CD4-positive, alpha-beta T cell treated with Interleukin-17A for 1 hour (primary cell): Measurements from ENCODE around the gene MTERF2.

ENCODE experiments used
- DNase-seq: peaks from one replicate; pipeline ENCODE4 v3.0.0-alpha.2; 2020

MTERF2 gene

GRCh38 chr12:106986135-106986534 is 811 bp downstream of the MTERF2 start:
- no peak for DNase-seq

GRCh38 chr12:106985479-106985878 is 1.5 kb downstream of the MTERF2 start:
- no peak for DNase-seq

GRCh38 chr12:106984588-106985137 is 2.3 kb downstream of the MTERF2 start:
- peak; percentile 16 for DNase-seq

GRCh38 chr12:106982229-106982628 is 4.7 kb downstream of the MTERF2 start:
- DNase-seq, result no peak

GRCh38 chr12:106981788-106982187 is 5.2 kb downstream of the MTERF2 start:
- DNase-seq, result no peak

GRCh38 chr12:106980944-106981343 is 6.0 kb downstream of the MTERF2 start:
- DNase-seq, result no peak

- no peak for DNase-seq
These were observed 8.7 kb downstream of the MTERF2 start for GRCh38 chr12:106978035-106978800.

- no peak for DNase-seq
These were observed 10.3 kb downstream of the MTERF2 start for GRCh38 chr12:106976668-106977067.

GRCh38 chr12:106975993-106976658 is 10.8 kb downstream of the MTERF2 start:
- no peak for DNase-seq

GRCh38 chr12:106975098-106975497 is 11.8 kb downstream of the MTERF2 start:
- DNase-seq, result no peak

- DNase-seq, result no peak
These were observed 12.4 kb downstream of the MTERF2 start for GRCh38 chr12:106974511-106974910.

GRCh38 chr12:106973545-106973944 is 13.4 kb downstream of the MTERF2 start:
- DNase-seq, result no peak

- no peak for DNase-seq
These were observed 15.9 kb downstream of the MTERF2 start for GRCh38 chr12:106971065-106971464.

- no peak for DNase-seq
These were observed 22.4 kb downstream of the MTERF2 start for GRCh38 chr12:106964526-106964925.

- no peak for DNase-seq
These were observed 24.7 kb downstream of the MTERF2 start for GRCh38 chr12:106962286-106962685.

- DNase-seq, result no peak
These were observed 26.5 kb downstream of the MTERF2 start for GRCh38 chr12:106960443-106960842.

GRCh38 chr12:106957583-106957982 is 29.4 kb downstream of the MTERF2 start:
- no peak for DNase-seq

GRCh38 chr12:106956048-106956578 is 30.8 kb downstream of the MTERF2 start:
- peak; percentile 63 for DNase-seq

- peak; percentile 95 for DNase-seq
These were observed 31.4 kb downstream of the MTERF2 start, which contains the start of gene TMEM263 for GRCh38 chr12:106955377-106956047. Gene TMEM263, plus strand, starts transcription at chr12:106955907. Its CDS starts 11,210 bp downstream, at chr12:106967117.

GRCh38 chr12:106954462-106955376 is 32.2 kb downstream of the MTERF2 start:
- DNase-seq, result peak; percentile 22

GRCh38 chr12:106953352-106954250 is 33.3 kb downstream of the MTERF2 start:
- DNase-seq, result no peak
